Calu3 (cell line): ENCODE results near the gene PCSK4. TPM values are rescaled to one million over a fixed set of nuclear protein-coding genes. Genes with fewer than 3 reads are reported as not detected.

Experiments
- BruUV-seq: library from RNA; stranded (reverse); fragments of 400-500 nt; replicated peaks from 2 replicates; lab custom pipeline; 2021; lab: Mats Ljungman, UMichigan
- CTCF ChIA-PET: fragments of 300-600 bp; sonication (Branson Sonifier 250); formaldehyde crosslinking; loops from one replicate; lab custom pipeline; 2022; ENCODE audit warnings: antibody characterized with exemption; lab: Charles Lee
- DNase-seq: peaks from one replicate; pipeline ENCODE4 v3.0.0; 2022
- H3K27ac Mint-ChIP-seq: one replicate; pipeline ENCODE4 v1.8.0; 2022; ENCODE audit warnings: mixed read lengths; ENCODE audit not compliant: unreplicated experiment
- H3K27me3 Mint-ChIP-seq: one replicate; pipeline ENCODE4 v1.8.0; 2022; ENCODE audit warnings: mixed read lengths; ENCODE audit not compliant: unreplicated experiment
- H3K36me3 Mint-ChIP-seq: one replicate; pipeline ENCODE4 v1.8.0; 2022; ENCODE audit warnings: mild to moderate bottlenecking, moderate library complexity, mixed read lengths; ENCODE audit not compliant: insufficient read depth, unreplicated experiment
- H3K4me1 Mint-ChIP-seq: one replicate; pipeline ENCODE4 v1.8.0; 2022; ENCODE audit warnings: mild to moderate bottlenecking, low read depth, mixed read lengths; ENCODE audit not compliant: unreplicated experiment
- H3K4me3 Mint-ChIP-seq: one replicate; pipeline ENCODE4 v1.8.0; 2022; ENCODE audit warnings: mild to moderate bottlenecking, low read depth, moderate library complexity, mixed read lengths; ENCODE audit not compliant: unreplicated experiment
- H3K9me3 Mint-ChIP-seq: one replicate; pipeline ENCODE4 v1.8.0; 2022; ENCODE audit warnings: low read depth, mixed read lengths; ENCODE audit not compliant: unreplicated experiment
- CTCF ChIP-seq: fragments of 200-600 bp; IDR thresholded peaks from one replicate; pipeline ENCODE4 v1.8.0; 2022; ENCODE audit warnings: antibody characterized with exemption; ENCODE audit not compliant: unreplicated experiment
- intact Hi-C: fragments of 100-400 bp; cut with micrococcal nuclease; formaldehyde crosslinking; loops from one replicate; pipeline ENCODE4 v1.10.0; 2022; ENCODE audit not compliant: unreplicated experiment
- total RNA-seq: library from RNA; stranded (reverse); gene quantifications from 2 replicates; pipeline ENCODE4 v1.2.3, GENCODE V29; 2022

PCSK4 gene
- total RNA-seq, 1 experiment from 2014 or later, result 5.5 TPM

DNA sequence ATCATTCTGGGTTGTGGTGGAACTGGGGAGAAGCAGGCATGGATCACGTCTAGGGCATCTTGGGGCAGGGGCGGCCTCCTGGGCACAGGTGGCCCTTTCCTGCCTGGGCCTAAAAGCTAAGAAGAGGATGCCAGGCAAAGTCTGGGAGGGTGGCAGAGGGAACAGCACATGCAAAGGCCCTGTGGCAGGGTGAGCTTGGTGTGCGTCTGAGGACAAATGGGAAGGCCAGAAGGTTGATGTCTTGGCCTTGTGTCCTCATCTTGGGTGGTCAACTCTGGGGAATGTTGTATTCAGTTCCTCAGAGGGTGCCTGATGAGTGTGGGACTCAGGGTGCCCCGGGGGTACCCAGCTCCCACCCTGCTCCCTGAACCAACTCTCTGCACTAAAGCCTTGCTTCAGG lies 28.3 kb upstream of the PCSK4 start:
- H3K36me3 Mint-ChIP-seq, result no peaks in the 10 kb centered on the region
- no peak overlapping the region for H3K4me3 Mint-ChIP-seq
- intact Hi-C loops, result no loop called here
- DNase-seq, result no peak
- H3K4me1 Mint-ChIP-seq, result no peaks in the 10 kb centered on the region
- CTCF ChIA-PET, result interaction anchor here (0.7 kb wide), 1 partner anchor 52 kb away, joined by 6 read pairs; no protein-coding TSS in a partner anchor
- TF ChIP-seq CTCF, result no peak
- no TSS peak for BruUV-seq
- no peak overlapping the region for H3K27ac Mint-ChIP-seq
- H3K27me3 Mint-ChIP-seq, result no peaks in the 10 kb centered on the region
- no peaks in the 10 kb centered on the region for H3K9me3 Mint-ChIP-seq

GRCh38 chr19:1516395-1516753 lies 26.2 kb upstream of the PCSK4 start:
- H3K9me3 Mint-ChIP-seq, result no peaks in the 10 kb centered on the region
- no peaks in the 10 kb centered on the region for H3K4me1 Mint-ChIP-seq
- CTCF ChIA-PET, result no interaction called here
- no peak for DNase-seq
- BruUV-seq, result no TSS peak
- H3K27me3 Mint-ChIP-seq, result no peaks in the 10 kb centered on the region
- peaks cover 8% of the 10 kb centered on the region for H3K36me3 Mint-ChIP-seq
- no peak for TF ChIP-seq CTCF
- intact Hi-C loops, result no loop called here
- H3K4me3 Mint-ChIP-seq, result no peak overlapping the region
- no peak overlapping the region for H3K27ac Mint-ChIP-seq

GRCh38 chr19:1514986-1515721 lies 25.0 kb upstream of the PCSK4 start:
- CTCF ChIA-PET, result no interaction called here

DNA sequence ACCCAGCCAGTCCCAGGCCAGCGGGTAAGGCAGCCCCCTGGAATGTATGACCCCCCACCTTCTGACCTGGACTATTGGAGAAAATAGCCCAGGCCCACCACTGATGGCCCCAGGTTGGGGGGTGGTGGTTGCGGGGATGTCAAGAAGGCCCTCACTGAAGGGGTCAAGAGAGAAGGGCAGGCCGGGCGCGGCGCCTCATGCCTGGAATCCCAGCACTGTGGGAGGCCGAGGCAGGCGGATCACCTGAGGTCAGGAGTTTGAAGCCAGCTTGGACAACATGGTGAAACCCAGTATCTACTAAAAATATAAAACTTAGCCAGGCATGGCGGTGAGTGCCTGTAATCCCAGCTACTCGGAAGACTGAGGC lies 24.1 kb upstream of the PCSK4 start:
- H3K4me3 Mint-ChIP-seq, result peak overlapping the region; percentile 37
- no peak overlapping the region for H3K27ac Mint-ChIP-seq
- intact Hi-C loops, result no loop called here
- no peak for TF ChIP-seq CTCF
- H3K27me3 Mint-ChIP-seq, result peaks cover 7% of the 10 kb centered on the region
- no peaks in the 10 kb centered on the region for H3K9me3 Mint-ChIP-seq
- CTCF ChIA-PET, result no interaction called here
- no peaks in the 10 kb centered on the region for H3K4me1 Mint-ChIP-seq
- DNase-seq, result no peak
- peaks cover 8% of the 10 kb centered on the region for H3K36me3 Mint-ChIP-seq
- no TSS peak for BruUV-seq

More at GRCh38 chr19:1514986-1515721, 25.0 kb upstream of the PCSK4 start:
- Mint-ChIP-seq H3K27me3 (peaks cover 5% of the 10 kb centered on the region), H3K36me3 (peaks cover 8% of the 10 kb centered on the region), H3K4me3 (no peak overlapping the region), H3K27ac (no peak overlapping the region), H3K9me3 (no peaks in the 10 kb centered on the region), H3K4me1 (no peaks in the 10 kb centered on the region)
- intact Hi-C loops, result no loop called here
- DNase-seq, result no peak
- no peak for TF ChIP-seq CTCF
- BruUV-seq, result no TSS peak
